ENCODE measurements around the gene EVA1B. TPM values are rescaled to one million over a fixed set of nuclear protein-coding genes. Genes with fewer than 3 reads are reported as not detected.

Gene EVA1B, protein sequence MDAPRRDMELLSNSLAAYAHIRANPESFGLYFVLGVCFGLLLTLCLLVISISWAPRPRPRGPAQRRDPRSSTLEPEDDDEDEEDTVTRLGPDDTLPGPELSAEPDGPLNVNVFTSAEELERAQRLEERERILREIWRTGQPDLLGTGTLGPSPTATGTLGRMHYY
- total RNA-seq (2014; rRNA removed; shearing (Covaris generic)) = 23.1 and 33.5 TPM in 2 replicates
- polyA plus RNA-seq (2015; cell fraction: cytosol; rRNA removed) = 54.4 and 66.9 TPM in 2 replicates
- 20.0 and 24.7 TPM in 2 replicates for polyA plus RNA-seq (2015; cell fraction: nucleus; rRNA removed)

DNA sequence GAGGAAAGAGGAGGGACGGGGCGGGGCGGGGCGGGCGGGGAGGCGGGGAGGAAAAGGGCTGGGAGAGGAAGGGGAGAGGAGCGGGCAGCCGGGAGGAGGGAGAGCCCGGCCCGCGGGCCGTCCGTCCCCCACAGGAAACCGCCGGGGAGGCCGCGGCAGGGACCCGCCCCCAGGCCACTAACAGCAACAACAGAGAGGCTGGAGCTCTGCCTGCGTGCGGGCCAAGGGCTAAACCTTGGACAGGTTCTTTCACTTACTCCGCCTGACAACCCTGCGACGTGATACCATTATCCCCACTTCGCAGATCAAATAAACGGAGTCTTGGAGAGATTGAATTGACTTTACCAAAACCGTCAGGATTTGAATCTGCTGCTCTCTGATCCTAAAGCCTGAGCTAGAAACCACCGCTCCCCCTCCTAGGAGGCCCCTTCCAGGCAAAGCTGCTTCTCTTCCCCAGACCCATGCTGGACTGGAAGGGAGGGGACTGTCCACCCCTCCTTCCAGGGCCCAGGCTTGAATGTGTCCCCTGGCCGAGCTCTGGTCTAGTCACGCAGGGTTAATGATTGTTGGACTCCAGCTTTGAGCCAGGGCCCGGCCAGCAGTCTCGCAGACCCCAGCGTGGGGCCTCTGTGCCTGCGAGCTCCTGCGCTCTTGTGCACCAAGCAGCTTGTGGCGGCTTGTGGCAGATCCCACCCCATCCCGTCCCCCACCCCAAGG, at the start of gene EVA1B:
TSS of gene EVA1B (minus strand) at position 10 of the 717 bp plus-strand sequence. CDS start 608 bp downstream, outside the sequence.
- DNase-seq (ENCODE audit: low read depth) = peak; percentile 84

DNA sequence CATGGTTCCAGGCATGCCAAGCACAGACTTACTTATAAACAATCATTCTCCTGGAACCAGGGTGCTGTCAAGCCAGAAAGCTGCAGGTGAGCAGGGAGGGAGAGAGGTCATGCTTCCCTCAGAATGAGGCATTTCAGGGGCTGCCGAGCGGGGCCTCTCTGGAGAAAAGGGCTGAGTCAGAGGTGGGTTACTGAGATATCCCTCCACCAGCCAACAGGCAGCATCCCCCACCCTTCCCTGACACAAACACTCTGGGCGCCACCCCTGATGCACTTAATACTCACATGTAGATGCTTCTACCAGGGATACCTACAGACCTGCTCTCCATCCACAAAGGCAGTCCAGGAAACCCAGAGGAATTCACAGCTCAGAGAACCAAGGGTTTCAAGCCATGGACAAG, 49.2 kb upstream of the EVA1B start:
- DNase-seq (ENCODE audit: low read depth) = peak; percentile 62

DNA sequence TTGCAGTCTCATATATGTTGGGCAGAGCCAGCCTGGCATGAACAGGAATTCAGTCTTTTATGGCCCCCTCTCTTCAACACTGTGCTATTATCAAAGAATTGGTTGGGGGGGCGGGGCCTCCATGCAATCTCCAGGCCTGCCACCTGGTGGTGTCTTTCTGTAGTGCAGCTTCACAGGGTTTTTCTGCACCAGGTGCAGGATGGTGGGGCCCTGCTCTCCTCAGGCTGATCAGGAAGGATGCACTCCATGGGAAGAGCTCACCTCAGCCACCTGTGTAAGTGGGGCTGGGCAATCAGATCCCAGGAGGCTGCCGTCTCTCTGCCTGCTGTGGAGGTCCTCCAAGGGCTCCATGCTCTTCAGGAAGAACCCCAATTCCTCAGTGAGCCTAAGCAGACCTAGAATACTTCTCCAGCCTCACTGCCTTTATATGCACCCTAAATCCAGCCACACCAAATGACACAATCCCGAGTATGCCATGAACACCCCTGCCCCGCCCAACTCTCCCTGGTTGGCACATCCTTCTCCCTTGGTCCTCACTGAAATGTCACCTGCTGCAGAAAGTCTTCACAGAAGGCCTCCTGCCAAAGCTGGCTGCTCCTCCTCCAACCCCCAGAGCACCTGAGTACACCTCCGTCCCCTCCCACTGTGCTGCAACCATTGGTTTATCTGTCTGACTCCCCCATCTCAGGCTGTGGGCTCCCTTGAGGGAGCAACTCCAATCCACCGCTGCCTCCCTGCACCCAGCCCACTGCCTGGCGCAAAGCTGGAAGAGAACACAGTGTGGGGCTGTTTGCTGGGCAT, 45.8 kb upstream of the EVA1B start:
- peak; percentile 70 for DNase-seq (ENCODE audit: low read depth)

DNA sequence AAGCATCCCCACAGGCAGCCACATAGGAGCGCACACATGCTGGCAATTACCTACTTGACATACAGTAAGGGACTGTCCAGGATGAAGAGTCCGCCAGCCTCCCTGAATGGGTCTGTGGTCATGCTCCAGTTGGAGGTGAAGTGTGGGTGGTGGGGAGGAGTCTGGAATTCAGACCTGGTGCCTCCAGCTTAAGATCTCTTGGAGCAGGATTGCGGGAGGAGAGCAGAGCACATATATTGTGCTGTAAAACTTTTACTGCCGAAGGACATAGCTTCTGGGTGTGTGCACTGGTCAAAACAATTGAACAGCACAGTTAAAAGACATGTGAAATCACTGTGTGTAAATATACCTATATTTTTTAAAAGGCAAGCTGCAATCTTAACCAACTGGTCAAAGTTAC, 44.4 kb upstream of the EVA1B start:
- DNase-seq (ENCODE audit: low read depth) = no peak

DNA sequence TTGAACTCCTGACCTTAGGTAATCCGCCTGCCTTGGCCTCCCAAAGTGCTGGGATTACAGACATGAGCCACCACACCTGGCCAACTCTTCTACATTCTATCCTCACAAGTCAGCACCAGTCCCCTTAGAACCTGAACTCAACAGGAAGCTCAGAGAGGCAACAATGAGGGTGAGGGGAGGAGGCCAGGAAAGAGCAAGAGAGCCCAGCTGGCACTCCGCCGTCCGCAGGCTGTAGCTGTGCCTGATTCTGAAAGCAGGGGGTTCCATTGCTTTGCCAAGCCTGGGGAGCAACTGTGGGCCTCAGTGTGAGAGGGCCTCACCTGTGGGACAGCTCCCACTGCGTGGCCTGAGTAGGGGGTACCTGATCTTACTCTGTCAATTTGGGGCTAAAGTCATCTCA, 43.6 kb upstream of the EVA1B start:
- DNase-seq (ENCODE audit: low read depth) = no peak

DNA sequence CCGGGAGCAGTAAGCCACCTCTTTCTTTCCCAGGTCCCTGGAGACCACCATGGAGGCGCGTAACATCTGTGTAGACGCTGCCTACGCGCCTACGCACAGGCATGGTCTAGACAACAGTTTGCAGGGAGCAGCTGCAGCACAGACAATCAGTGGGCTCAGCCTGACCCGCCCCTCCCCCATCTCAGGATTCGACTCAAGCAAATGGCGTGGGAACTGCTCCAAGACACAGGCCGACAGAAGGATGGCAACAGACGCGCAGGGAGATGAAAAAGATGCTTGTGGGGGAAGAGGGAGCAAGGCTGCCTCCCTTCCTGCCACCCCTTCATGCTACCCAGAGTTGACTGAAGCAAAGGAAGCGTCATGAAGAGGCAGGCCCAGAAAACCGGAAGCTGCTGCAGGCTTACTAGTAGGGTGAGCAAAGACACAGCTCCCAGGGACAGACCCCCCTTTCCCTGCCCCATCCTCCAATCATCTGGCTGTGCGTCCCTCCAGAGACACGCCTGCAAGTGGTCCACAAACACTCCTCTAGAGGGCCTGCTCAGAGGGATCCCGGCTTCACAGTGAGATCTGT, 42.7 kb upstream of the EVA1B start:
- no peak for DNase-seq (ENCODE audit: low read depth)

DNA sequence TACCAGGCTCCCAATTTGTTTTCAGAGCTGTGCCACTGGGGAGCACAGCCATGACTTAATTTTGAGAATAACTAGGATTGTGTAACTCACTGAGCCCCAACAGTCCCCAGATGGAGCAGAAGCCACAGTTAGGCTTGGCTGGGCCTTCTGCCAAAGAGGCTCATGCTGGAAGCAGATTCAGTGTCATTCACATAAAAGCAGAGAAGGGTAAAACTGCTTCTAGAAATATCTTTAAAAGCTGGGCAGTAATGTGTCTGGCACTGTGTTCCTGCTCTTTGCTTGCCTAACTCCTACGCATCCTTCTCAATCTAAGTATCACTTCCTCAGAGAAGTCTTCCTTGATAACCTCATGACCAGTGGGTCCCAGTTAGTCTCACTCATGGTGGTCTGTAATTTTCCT, 41.9 kb upstream of the EVA1B start:
- no peak for DNase-seq (ENCODE audit: low read depth)

DNA sequence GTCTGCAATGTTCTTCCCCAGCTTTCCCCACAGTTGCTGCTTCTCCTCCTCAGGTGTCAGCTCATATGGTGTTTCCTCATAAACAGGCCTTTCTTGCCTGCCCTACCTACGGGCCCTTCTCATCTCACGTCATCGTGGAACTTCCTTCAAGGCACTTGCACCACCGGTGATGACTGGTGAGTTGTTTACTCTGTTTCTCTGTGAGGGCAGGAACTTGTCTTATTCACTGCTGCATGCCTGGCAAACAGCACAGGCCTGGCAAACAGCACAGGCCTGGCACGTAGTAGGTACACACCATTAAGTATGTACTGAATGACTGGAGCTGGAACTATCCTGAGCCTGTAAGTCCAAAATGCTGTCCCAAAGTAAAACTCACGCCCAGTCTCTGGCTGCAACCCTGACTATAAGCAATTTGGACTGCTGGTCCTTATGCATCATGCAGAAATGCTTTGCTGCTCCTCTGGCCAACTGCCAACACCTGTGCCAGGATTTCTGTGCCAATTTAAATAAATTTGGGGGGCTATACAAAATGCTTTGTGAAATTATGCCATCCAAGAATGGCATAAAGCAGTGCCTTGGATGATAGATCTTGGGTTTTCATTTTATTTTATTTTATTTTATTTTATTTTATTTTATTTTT, 36.6 kb upstream of the EVA1B start:
- DNase-seq (ENCODE audit: low read depth) = peak; percentile 29

DNA sequence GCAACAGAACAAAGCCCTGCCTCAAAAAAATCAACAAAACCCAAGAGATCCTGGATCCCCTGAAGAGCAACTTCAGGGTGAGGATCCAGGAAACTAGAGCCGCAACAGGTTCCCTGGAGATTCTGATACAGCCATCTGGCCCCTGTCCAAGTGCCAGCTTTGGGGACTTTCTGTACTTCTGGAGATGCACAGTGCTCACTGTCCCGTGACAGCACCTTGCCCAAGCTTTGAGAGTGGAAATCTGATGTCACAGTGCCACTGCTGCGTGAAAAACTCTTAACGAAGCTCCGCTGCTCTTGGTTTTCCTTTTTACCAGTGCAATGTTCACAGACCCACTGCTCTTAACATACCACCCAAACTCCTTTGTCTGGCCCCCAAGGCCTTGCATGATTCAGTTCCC, 35.9 kb upstream of the EVA1B start:
- no peak for DNase-seq (ENCODE audit: low read depth)

DNA sequence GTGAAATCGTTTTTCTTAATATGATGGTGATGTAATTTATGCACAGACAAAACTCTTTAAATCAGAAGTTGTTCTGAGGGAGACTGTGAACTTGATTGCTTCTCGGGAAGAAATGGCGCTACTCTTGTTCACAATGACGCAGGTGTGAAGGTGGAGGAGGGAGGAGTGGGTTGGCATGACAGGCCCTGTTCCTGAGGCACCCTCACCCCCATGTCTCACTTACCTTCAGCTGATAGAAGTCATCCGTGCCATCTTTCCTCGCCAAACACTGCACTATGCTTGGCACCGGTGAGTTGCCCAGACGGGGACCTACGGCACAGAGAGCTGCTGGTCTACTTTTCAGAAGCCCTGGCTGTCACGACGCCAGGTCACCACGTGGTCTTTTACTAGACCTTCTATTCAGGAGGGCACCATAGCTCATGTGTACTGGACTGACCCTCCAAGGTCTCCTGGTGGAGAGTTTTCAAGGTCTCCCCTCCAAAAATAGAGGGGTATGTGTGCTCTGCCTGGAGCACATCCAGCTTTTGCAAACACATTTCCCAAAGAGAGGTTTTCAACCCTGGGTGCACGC, 35.2 kb upstream of the EVA1B start:
- DNase-seq (ENCODE audit: low read depth) = no peak

DNA sequence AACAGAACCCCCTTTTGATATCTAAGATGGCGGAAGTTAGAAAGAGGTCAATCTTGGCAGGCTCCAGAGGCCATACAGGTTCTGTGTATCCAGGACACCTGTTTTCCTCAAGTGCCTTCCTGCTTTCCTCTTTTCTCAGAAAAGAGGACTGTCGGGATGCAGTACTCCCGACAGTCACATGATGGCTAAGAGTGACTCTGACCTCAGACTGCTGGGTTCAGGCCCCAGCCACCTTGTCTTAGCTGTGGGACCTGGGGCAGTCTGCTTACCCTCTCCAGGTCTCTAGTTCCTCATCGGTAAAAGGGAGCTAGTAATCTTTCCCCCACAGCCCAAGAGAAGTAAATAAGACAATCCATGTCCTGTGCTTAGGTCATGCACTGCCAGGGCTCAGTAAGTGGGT, 32.4 kb upstream of the EVA1B start:
- no peak for DNase-seq (ENCODE audit: low read depth)

DNA sequence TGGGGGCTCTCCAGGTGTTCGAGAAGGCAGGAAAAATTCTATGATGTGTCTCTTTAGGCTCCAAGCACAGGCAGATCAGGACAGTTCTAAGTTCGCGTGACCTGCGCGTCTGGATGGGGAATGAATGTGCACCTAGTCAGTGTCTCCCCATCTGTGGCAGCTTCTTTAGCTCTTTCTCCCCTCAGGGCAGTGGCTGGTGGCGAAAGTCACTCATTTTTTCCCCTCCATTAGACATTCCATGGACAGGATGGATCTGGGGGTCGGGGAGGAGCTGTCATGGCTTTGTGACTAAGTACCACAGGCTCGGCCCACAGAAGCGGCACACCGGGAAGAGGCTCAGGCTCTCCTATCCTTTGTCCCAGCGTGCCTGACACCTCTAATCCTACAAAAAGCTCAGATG, 31.0 kb upstream of the EVA1B start:
- no peak for DNase-seq (ENCODE audit: low read depth)

DNA sequence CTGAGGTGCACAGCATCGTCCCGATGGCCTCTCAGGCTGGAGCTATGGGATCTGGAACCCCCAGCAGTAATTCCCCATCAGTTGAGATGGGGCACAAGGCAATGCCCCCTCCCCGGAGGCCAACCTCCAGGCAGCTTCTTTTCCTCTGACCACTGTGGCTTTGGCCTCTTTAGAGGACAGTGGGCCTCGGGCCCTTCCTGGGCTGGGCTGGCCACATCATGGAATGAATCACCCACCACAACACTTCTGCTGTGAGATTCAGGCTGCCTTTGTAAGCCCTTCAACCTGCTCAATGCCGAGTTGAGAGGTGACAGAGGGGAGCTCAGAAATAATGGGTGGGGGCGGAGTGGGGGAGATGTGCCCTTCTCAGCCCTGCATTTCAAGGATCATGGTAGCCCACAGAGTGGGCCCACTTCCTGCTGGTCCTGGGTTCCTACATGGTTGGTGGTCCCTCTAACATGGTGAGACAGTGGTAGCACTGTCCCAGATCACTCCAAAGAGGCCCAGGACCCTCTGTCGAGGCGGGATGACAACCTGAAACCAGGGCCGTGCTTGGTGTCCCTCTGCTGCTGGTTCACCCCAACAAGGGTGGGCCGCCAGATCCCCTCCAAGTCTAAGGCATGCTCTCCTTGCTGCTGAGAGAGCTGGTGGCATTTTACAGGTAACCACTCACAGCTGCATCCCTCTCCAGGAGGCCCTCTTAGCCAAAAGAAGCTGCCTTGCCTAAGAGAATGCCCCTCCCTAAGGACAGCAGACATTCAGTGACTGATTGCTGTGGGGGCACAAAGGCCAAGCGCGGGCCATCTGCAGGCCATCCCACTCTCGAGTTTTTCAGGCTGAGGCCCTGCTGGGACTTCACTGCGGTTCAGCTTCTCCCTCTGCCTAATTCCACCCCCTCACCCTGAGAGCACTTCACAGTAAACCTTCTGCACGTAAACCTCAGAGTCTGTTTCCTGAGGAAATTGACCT, 29.7 kb upstream of the EVA1B start:
- DNase-seq (ENCODE audit: low read depth) = peak; percentile 88

DNA sequence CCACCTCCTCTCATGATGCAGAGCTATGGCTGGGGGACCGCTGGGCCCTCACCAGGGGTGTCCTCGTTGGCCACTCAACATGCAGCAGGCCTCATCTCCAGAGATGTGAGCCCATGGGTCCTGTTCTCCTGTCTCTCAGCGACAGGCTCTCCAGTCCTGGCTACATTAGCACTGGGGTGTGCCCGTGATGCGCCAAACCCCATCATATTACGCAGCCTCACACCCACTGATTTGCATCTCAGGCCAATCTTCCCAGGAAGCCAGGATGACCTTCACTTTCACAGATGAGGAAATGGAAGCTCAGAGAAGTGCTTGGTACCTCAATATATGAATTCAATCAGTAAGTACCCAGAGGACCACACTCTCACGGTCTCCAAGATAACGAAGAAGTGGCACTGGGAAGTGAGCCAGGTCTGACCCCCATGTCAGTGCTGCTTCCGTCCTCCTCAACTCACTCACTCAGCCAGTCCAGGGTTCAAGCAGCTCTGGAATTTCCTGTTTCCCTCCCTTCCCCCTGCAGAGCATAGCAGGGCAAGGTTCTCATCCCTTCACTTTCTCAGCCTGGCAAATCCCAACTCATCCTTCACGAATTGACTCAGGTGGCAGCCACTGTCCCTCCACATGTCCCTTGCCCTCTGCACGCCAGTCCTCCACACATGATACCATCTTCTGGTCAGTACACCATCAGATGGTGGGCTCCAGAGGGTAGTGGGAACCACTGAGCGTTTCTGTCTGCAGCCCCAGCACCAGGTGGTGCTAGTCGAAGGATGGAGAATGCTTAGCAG, 28.9 kb upstream of the EVA1B start:
- DNase-seq (ENCODE audit: low read depth) = peak; percentile 94

DNA sequence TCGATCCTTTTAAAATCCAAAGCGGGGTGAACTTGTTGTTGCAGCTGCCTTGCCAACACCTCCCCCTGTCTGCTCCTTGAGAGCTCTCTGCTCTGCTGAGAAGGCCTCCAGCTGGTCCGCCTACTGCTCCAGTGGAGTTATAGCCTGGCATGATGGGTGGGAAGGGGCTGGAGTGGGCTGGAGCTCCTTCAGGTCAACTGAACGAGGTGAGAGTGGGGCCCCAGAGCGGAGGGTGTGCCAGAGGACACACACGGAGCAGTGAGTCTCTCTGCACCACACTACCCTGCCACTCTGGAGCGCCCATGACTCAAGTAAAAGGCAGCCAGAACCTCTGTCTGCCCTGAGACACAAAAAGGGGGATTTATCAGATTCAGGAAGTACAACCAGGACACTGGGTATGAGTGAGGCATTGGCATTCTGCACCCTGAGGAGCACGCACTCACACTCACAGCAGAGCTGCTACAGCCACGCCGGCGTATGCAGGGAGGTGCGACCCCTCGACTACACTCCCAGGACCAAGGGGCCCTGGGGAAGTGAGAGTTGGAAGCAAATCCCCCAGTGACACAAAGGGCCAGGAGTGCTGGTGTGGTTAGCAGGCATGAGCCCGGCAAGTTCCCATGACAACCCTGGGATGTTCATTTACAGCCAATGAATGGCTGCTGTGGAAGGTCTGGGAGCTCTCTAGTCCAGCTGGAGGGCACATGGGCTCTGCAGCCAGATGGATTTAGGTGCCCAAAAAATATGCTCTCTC, 28.0 kb upstream of the EVA1B start:
- peak; percentile 97 for DNase-seq (ENCODE audit: low read depth)

DNA sequence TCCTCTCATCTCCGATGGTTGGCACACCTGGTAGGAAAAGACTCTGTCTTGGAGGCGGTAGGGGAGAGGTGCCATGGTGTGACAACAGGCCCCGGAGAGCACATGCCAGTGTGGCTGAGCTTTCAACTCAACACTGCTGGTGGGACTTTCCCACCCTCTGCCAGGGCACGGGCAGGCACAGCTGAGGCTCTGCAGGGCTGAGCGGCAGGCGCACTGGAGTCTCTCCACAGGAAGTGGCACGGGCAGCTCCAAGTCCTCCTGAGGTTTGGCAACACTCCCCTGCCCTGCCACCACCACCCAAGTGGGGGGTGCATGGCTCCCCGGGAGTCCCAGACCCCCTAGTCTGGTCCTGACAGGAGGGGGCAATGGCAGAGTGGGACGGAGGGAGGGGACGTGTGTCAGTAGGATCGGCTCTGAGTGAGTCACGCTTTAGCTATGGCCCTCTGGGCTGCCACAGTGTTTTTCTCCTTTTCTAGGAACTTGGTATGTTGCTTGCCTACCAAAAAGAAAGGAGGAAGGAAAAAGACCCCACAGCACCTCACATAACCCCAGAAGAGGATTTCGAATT, 27.3 kb upstream of the EVA1B start:
- peak; percentile 93 for DNase-seq (ENCODE audit: low read depth)

DNA sequence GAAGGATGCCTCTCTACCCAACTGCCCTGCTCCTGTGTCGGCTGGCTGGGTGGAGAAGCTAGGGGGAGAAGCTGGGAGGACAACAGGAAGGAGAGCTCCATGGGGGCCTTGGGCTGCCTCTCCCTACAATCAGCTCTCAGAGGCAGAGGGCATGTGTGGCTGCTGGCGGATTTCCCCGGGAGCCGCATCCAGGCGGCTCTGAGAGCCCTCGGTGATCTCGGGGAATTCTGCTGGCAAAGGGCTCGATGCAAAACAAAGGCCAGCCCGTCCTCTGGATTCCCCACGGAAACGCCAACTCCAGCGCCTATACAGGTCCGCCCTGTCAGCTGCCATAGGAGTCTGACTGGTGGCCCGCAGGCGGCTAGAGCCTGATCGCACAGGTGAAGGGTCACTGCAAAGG, 26.4 kb upstream of the EVA1B start:
- peak; percentile 29 for DNase-seq (ENCODE audit: low read depth)

DNA sequence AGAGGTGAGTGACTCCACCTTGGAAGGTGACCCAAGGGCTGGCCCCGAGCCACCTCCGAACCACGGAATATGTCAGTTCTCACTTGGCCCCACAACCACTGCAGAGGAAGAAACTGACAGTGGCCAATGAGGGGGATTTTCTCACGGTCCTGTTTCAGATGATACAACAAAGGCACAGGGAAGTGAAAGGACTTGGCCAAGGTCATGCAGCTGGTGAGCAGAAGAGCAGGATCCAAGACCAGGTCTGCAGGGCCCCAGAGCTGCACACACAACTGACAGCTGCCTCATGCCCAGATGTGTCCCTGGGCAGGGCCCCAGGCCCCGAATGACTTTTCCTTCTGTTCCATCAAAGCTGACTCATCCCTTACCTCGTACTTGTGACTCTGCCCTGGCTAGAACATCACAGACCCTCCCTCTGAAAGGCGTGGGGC, 25.8 kb upstream of the EVA1B start:
- DNase-seq (ENCODE audit: low read depth) = peak; percentile 85

All from HT1080 (cell line).